Endodermal cell (in vitro differentiated cells): Measurements from ENCODE around the gene MYO15B. TPM values are rescaled to one million over a fixed set of nuclear protein-coding genes. Genes with fewer than 3 reads are reported as not detected.

ENCODE experiments used
- DNase-seq: peaks from one replicate; pipeline ENCODE4 v3.0.0-alpha.2; 2017
- H3K27ac ChIP-seq: 2 replicates; pipeline ENCODE4 v1.5.1; 2013; ENCODE audit warnings: mild to moderate bottlenecking, low read depth, low read length, moderate library complexity
- H3K27me3 ChIP-seq: 2 replicates; pipeline ENCODE4 v1.6.1; 2013; ENCODE audit warnings: mild to moderate bottlenecking, low read length, moderate library complexity; ENCODE audit not compliant: insufficient read depth, control insufficient read depth, poor library complexity, severe bottlenecking
- H3K36me3 ChIP-seq: 2 replicates; pipeline ENCODE4 v1.7.0; 2013; ENCODE audit warnings: mild to moderate bottlenecking, low read length, moderate library complexity; ENCODE audit not compliant: control insufficient read depth, insufficient read depth
- H3K4me1 ChIP-seq: one replicate; pipeline ENCODE4 v1.7.0; 2013; ENCODE audit warnings: low read length; ENCODE audit not compliant: control insufficient read depth, insufficient read depth
- H3K4me3 ChIP-seq: 2 replicates; pipeline ENCODE4 v1.5.1; 2013; ENCODE audit warnings: mild to moderate bottlenecking, low read length, moderate library complexity
- H3K9ac ChIP-seq: 2 replicates; pipeline ENCODE4 v1.6.1; 2013; ENCODE audit warnings: mild to moderate bottlenecking, low read length, moderate library complexity; ENCODE audit not compliant: poor library complexity, severe bottlenecking; ENCODE audit errors: extremely low read depth
- H3K9me3 ChIP-seq: 2 replicates; pipeline ENCODE4 v1.6.1; 2013; ENCODE audit warnings: mild to moderate bottlenecking, low read length, moderate library complexity; ENCODE audit not compliant: control insufficient read depth
- H3K27ac Mint-ChIP-seq: 2 replicates; pipeline ENCODE4 v1.8.0; 2020; ENCODE audit warnings: mixed read lengths
- H3K27me3 Mint-ChIP-seq: 2 replicates; pipeline ENCODE4 v1.8.0; 2021; ENCODE audit warnings: mild to moderate bottlenecking, mixed read lengths; ENCODE audit not compliant: insufficient read depth
- H3K36me3 Mint-ChIP-seq: 2 replicates; pipeline ENCODE4 v1.8.0; 2020; ENCODE audit warnings: low read depth, mixed read lengths
- H3K4me1 Mint-ChIP-seq: 2 replicates; pipeline ENCODE4 v1.8.0; 2020; ENCODE audit warnings: mixed read lengths
- H3K4me3 Mint-ChIP-seq: 2 replicates; pipeline ENCODE4 v1.8.0; 2020; ENCODE audit warnings: mild to moderate bottlenecking, moderate library complexity, mixed read lengths
- H3K9me3 Mint-ChIP-seq: 2 replicates; pipeline ENCODE4 v1.8.0; 2020; ENCODE audit warnings: mild to moderate bottlenecking, mixed read lengths
- WGBS, 2 experiments: methylation state at CpG; one replicate each; pipeline versions ENCODE4 v1.1.5 to v1.1.7; 2013; ENCODE audit warnings: missing lambda C conversion rate in 2 of 2, mixed read lengths in 1 of 2; ENCODE audit not compliant: insufficient coverage in 1 of 2, insufficient read length in 1 of 2; 5-methylcytosine and 5-hydroxymethylcytosine counted together
- total RNA-seq, 2 donors: library from RNA; stranded (reverse); fragmentation: NEBNext Ultra II Directional in 1 of 2; extraction: Animal tissue kit (Norgen Biotek cat#: 25700) in 1 of 2; gene quantifications; 2 replicates in 1 of 2; 3 replicates in 1 of 2; pipeline ENCODE4 v1.2.1, GENCODE V29; 2021
- TF ChIP-seq, protein P1 (sequence below): fragments of 200-600 bp; sonication (generic); conservative IDR thresholded peaks from 2 replicates; pipeline ENCODE4 v1.5.0; 2021; ENCODE audit warnings: antibody characterized with exemption, mild to moderate bottlenecking

Gene MYO15B
- total RNA-seq, 2 donors from 2014 or later, result 89.0 to 123 TPM

DNA sequence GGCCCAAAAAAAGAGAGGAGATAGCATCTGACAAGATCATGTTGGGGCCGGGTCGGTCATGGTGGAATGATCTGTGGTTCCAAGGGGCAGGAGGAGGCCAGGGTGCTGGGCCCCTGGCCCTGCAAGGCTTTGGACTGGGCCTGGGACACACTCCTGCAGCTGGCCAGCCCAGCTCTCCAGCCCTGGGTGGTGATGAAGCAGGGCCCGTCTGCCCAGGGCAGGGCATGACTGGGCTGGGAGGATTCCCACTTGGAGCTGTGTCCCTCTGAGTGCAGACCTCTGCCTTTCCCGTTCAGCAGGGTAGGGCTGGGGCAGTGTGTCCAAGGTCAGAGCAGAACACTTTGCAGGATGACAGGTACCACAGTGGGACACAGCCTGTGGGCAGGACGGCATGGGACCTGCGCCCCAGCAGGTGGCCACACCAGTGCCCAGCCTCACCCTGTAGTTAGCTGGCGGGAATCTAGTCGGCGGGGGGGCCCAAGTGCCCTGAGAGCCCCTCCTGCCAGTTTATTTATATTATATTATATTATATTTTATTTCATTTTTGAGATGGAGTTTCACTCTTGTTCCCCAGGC lies 27.6 kb upstream of the MYO15B start:
- no peak for DNase-seq
- Mint-ChIP-seq H3K4me1 (peaks cover 7% of the 10 kb centered on the region), H3K36me3 (peaks cover 32% of the 10 kb centered on the region)

DNA sequence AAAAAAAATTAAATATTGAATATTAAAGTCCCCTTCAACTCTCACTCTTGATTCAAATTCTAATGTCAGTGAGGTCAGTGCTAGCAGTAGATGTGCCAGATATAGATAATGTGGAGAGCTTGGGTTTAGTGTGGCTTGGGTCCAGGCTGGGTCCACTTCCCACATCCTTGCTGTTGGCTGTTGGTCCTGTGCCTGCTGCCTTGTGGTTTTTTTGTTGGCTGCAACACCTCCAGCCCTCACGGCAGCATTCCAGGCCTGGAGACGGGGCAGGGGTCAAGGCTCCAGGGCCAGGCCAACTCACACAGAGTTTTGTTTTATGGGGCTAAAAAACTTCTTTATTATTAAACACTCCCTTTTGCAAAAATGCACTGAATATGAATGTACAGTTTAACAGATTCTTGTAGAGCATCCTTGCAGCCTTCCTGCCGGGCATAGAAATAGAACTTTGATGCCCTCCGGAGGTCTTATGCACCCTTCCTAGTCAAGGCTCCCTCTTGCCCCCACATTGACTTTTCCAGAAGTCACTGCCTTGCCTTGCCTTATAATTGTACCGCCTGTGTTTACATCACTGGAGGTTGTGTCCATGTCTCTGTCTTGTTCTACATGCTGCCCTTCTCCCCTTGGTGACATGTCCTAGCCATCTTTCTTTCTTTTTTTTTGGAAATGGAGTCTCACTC lies 25.5 kb upstream of the MYO15B start:
- Histone ChIP-seq H3K27ac (no peak overlapping the region), H3K9ac (no peak overlapping the region), H3K4me3 (no peak overlapping the region), H3K4me1 (peaks cover 9% of the 10 kb centered on the region), H3K36me3 (peaks cover 7% of the 10 kb centered on the region), H3K9me3 (no peaks in the 10 kb centered on the region), H3K27me3 (no peaks in the 10 kb centered on the region)
- DNase-seq, result no peak
- Mint-ChIP-seq H3K36me3 (peaks cover 47% of the 10 kb centered on the region), H3K27me3 (no peaks in the 10 kb centered on the region), H3K4me3 (no peak overlapping the region), H3K9me3 (no peaks in the 10 kb centered on the region), H3K4me1 (peaks cover 1% of the 10 kb centered on the region), H3K27ac (no peak overlapping the region)
- TF ChIP-seq, protein P1, sequence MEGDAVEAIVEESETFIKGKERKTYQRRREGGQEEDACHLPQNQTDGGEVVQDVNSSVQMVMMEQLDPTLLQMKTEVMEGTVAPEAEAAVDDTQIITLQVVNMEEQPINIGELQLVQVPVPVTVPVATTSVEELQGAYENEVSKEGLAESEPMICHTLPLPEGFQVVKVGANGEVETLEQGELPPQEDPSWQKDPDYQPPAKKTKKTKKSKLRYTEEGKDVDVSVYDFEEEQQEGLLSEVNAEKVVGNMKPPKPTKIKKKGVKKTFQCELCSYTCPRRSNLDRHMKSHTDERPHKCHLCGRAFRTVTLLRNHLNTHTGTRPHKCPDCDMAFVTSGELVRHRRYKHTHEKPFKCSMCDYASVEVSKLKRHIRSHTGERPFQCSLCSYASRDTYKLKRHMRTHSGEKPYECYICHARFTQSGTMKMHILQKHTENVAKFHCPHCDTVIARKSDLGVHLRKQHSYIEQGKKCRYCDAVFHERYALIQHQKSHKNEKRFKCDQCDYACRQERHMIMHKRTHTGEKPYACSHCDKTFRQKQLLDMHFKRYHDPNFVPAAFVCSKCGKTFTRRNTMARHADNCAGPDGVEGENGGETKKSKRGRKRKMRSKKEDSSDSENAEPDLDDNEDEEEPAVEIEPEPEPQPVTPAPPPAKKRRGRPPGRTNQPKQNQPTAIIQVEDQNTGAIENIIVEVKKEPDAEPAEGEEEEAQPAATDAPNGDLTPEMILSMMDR, result no peak
- 90 to 98% methylated on average over 3 to 5 of the region's 5 CpGs for WGBS, 2 experiments

More for the DNA sequence above, 27.6 kb upstream of the MYO15B start:
- 90 to 100% methylated on average over 3 to 9 of the region's 9 CpGs for WGBS, 2 experiments
- Histone ChIP-seq H3K36me3 (peaks cover 7% of the 10 kb centered on the region), H3K9me3 (no peaks in the 10 kb centered on the region), H3K4me3 (no peak overlapping the region), H3K27me3 (no peaks in the 10 kb centered on the region), H3K9ac (no peak overlapping the region), H3K4me1 (peaks cover 9% of the 10 kb centered on the region), H3K27ac (no peak overlapping the region)
- TF ChIP-seq, protein P1, result no peak
- Mint-ChIP-seq H3K4me3 (no peak overlapping the region), H3K27ac (no peak overlapping the region), H3K9me3 (no peaks in the 10 kb centered on the region), H3K27me3 (no peaks in the 10 kb centered on the region)

DNA sequence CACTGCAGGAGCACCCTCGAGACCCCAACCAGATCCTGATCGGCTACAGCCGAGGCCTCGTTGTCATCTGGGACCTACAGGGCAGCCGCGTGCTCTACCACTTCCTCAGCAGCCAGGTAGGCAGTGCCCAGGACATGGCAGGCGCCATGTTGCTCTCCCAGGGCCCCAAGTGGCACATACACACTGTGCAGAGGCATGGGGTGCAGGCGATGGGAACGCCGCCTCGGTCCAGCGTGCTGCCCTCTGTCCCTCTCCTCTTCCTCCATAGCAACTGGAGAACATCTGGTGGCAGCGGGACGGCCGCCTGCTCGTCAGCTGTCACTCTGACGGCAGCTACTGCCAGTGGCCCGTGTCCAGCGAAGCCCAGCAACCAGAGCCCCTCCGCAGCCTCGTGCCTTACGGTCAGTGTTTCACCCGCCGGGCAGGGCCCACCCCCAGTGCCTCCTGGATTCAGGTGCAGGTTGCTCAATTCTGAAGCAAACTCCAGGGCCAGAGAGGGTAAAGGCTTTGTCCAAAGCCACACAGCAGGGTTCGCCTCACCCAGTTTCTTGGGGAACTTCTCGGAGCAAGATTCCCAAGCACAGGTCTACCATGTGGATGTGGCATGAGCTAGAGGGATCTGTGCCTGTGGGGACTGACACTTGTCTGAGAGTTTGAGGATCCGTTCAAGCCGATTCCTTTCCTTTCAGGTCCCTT lies 24.4 kb upstream of the MYO15B start:
- no peak overlapping the region for H3K9ac ChIP-seq
- WGBS, 2 experiments, result 91 to 92% methylated on average over 15 to 28 of the region's 28 CpGs
- TF ChIP-seq, protein P1, result no peak
- Mint-ChIP-seq H3K4me3 (no peak overlapping the region), H3K4me1 (no peaks in the 10 kb centered on the region), H3K27ac (no peak overlapping the region), H3K9me3 (no peaks in the 10 kb centered on the region), H3K36me3 (peaks cover 47% of the 10 kb centered on the region), H3K27me3 (no peaks in the 10 kb centered on the region)
- H3K4me1 ChIP-seq, result no peaks in the 10 kb centered on the region
- H3K36me3 ChIP-seq, result peaks cover 7% of the 10 kb centered on the region
- H3K27me3 ChIP-seq, result no peaks in the 10 kb centered on the region
- H3K4me3 ChIP-seq, result no peak overlapping the region
- no peaks in the 10 kb centered on the region for H3K9me3 ChIP-seq
- no peak for DNase-seq
- H3K27ac ChIP-seq, result no peak overlapping the region
